HG03097 (cell line): Measurements from ENCODE around the gene CSNK2B.

Experiments used
- ATAC-seq: cut with Tn5 transposase; IDR thresholded peaks from one replicate; pipeline ENCODE4 v1.9.1; 2021; ENCODE audit not compliant: unreplicated experiment, low FRiP score

The CSNK2B gene

DNA sequence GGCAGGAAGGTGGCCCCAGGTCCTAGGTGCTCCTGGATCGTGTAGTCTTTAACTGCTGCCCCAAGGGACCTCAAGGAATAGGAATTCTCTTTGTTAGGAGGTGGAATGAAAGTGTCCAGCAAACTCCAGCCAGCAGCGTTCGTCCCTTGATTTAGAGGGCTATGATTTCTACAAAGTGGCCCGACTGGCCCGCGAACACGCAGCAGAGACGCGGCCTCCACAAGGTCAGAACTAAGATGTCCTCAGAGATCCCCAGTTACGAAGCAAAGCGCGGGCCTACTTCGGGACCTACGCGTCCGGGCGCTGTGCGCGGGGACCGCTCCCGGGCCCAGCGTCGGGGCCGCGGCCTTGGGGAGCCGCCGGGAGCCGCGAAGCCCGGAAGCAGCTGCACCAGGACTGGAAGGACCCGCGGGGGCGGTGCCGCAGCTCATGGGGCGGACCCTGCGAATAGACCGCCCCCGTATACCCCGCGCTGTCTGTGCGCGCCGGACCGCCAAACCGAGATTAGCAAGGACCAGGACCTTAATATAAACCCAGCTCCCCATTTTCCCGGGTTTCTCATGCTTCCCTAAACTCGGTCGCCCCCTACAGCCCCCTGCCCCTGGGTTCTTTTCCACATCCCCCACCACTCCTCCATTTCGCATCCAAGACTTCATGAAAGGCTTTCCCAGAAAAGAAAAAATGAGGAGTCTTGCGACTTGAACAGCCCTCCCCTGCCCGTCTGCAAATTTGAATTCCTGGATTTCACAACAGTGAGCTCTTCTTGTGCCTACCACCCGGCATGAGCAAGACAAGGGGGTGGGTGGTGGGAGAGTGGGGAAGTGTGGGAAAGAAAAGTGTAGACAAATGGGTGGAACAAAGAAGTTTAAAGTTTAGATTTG is 5.3 kb upstream of the CSNK2B start, which contains the start of gene C6orf47:
C6orf47 (minus strand) TSS at position 398 of the 881 bp plus-strand sequence. CDS start 831 bp downstream, outside the sequence.
- ATAC-seq: peak; percentile 31

GRCh38 chr6:31661262-31662123 is 4.4 kb upstream of the CSNK2B start:
- no peak for ATAC-seq

GRCh38 chr6:31662124-31662723 is 3.7 kb upstream of the CSNK2B start:
- ATAC-seq: no peak

- ATAC-seq: no peak
These were observed 2.5 kb upstream of the CSNK2B start for GRCh38 chr6:31663126-31663960.

- ATAC-seq: no peak
These were observed 1.7 kb upstream of the CSNK2B start for GRCh38 chr6:31663961-31664789.

DNA sequence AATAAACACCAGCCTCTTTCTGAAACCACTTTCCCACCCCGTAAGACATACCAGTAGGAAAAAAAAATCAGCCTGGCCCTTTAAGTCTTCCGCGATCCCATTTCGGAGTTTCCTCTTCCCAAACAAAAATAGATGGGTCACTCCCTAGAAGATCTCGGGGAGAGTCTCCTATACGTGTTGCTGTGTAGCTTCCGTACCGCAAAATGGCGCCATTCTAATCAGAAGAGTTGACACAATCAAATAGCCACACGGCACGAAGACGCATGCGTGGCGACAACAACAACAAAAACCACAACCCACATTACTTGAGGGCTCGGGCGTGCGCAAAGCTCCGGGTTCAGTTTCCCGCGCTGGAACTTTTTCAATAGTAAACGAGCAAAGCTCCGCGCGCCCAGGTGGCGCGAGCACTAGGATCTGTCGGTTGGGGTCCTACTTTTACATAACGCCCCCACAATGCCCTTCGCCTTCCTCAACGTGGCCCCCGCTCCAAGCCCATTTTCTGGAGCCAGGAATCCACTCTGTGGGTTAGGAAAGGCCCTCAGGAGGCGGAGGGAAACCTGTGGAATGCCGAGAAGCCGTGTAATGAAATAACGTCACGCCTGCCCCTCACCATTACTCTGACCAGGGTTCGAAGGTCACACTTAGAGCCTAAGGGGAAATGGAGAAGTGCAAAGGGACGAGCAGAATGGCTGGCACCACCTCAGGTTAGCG is 935 bp upstream of the CSNK2B start, which contains the start of gene GPANK1:
GPANK1 (minus strand) TSS at position 208 of the 711 bp plus-strand sequence. CDS start 519 bp downstream, outside the sequence.
- ATAC-seq: no peak

- ATAC-seq: no peak
These were observed 571 bp downstream of the CSNK2B start for GRCh38 chr6:31666337-31666965.

DNA sequence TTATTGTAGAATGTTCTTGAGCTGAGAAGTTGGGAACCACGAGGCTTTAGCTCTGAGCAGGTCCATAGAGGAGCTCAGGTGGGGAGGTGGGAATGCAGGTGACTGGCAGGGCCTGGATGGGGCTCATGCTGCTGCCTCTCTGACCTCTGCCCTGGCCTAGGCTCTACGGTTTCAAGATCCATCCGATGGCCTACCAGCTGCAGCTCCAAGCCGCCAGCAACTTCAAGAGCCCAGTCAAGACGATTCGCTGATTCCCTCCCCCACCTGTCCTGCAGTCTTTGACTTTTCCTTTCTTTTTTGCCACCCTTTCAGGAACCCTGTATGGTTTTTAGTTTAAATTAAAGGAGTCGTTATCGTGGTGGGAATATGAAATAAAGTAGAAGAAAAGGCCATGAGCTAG is 3.8 kb downstream of the CSNK2B start, which contains the start of gene LY6G5B:
LY6G5B (plus strand) TSS at position 301 of the 400 bp plus-strand sequence. CDS start 975 bp downstream, outside the sequence.
- no peak for ATAC-seq

DNA sequence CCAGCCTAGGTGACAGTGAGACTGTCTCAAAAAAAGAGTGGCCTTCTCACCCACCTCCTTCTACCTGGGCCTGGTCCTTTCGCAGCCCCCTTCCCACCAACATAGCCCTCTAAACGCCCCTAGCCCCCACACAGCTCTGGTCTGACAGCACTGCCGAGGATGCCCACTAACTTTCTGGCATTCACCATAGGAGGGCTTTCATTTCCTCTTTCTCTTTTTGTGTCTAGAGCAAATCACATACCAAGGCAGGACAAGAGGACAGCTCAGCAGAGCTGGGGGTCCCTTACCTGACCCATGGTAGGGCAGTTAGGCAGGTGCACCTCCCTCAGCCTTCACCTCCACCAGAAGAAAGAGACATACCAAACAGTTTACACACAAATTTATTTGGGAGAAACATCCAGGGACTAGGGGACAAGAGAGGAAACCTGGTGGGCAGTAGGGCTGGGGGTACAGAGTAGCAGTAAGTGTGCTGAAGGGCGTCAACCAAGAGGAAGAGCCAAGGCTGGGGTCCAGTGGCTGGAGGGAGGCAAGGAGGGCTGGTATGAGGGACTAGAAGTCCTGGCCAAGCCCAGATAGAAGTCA is 10.5 kb downstream of the CSNK2B start:
- no peak for ATAC-seq

DNA sequence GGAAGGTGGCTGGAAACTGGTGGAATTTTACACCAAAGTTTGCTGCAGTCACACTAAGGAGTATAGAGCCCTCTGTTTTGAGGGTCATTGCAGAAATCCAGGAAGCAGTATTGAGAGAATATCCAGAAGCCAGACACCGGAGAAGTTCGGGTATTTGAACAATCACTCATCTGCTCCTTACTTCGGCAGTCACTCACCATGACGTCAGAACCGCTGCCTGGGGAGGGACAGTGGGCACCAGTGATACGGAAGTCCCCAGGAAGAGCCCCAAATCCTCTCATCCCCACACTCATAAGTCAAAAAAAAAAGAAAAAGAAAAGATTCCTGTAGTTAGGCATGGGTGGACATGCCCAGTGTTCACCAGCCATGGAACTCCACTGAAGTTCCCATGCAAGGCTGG is 11.0 kb downstream of the CSNK2B start:
- no peak for ATAC-seq

GRCh38 chr6:31677955-31678354 is 12.1 kb downstream of the CSNK2B start:
- no peak for ATAC-seq

DNA sequence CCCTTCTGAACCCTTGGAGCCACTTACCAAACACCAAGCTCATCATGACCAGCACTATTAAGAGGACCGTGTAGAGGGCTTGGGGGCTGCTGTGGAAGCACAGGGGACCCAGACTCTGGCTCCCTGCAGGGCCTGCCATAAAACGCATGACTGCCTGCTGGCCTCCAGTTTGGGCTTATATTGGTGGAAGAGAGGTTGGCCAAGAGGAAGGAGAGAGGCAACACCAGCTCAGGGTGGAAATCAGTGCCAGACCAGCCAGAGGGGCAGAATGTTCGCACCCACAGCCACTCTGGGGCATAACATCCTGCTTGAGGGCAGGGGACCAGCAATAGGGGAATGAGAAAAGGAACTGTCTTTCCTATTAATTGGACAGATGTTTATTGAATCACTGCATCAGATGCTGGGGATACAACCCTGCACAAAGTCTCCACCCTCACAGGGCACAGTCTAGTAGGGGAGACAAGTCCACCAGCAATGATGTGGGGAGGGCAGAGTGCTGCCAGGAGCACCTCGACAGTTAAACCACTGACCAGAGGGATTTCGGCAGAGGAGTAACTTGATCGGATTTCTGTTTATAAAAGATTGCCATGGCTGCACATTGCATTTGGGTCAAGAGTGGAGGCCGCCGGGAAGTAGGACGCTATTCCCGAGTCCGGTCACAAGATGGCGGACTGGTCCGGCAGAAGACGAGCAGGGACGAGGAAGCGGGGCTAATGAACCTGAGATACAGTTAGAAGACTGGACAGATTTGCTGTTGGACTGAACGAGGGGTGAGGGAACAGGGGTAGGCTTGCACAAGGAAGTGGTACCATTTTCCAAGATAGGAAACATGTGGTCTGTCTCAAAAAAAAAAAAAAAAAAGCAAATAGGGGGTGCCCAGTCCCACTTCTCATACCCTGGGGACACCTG is 14.6 kb downstream of the CSNK2B start, which contains the start of gene LY6G5C:
LY6G5C (minus strand) TSS at position 842 of the 909 bp plus-strand sequence; CDS start at position 148, 694 bp downstream.
- no peak for ATAC-seq

DNA sequence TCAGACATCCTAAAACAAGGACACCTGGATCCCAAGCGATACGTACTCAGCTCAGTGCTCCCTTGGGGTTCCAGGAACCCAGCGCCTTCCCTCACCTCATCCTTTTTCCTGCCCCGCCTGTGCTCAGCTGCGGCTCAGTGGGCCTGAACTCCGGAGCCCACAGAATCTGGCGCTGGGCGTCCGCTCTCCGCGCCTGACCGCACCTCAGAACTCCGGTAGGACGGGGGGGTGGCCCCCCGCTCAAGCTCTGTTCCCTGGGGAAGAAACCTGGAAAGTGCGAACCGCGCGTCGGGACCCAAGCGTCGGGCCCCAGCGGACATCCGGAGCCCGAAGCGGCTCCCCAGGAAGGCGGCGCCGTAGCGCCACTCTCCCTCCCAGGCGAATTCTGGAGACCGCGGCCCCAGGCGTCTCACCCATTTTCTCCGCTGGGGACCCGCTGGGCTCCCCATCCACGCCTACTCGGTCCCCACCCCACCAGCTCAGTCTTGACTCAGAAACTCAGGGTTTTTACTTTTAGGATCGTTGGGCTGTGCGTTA is 15.3 kb downstream of the CSNK2B start:
- ATAC-seq: no peak

GRCh38 chr6:31683591-31683990 is 17.7 kb downstream of the CSNK2B start:
- no peak for ATAC-seq

- ATAC-seq: no peak
These were observed 20.6 kb downstream of the CSNK2B start for GRCh38 chr6:31686483-31686882.

- ATAC-seq: no peak
These were observed 21.4 kb downstream of the CSNK2B start for GRCh38 chr6:31687321-31687720.
